Hematopoietic multipotent progenitor cell treated with erythropoietin and hydrocortisone succinate and interleukin-3 and kit ligand, for 15 days (in vitro differentiated cells): ENCODE data around the gene LIN37.

ENCODE experiments used
- DNase-seq: peaks from one replicate; pipeline ENCODE4 v3.0.0-alpha.2; 2015; ENCODE audit warnings: low spot score

Gene LIN37

DNA sequence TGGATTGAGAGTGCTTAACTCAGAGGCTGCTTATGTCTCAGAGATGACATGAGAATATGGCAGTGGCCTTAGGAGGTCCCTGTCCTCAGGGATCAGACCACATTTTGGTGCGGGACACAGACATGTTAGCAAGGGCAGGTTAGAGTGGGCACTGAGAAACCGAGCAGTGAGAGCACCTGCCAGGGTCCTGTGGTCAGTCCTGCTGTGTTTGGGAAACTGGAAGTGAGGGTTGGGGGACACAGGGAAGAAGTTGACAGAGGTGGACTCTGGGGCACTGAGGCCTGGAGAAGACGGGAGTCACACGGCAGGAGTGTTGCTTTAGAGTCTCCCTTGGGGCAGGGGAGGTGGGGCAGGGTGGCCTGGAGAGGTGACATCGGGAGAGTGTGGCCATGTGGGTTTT is 13.5 kb upstream of the LIN37 start:
- no peak for DNase-seq

- peak; percentile 17 for DNase-seq
Measured at GRCh38 chr19:35736913-35737886, 11.2 kb upstream of the LIN37 start.

DNA sequence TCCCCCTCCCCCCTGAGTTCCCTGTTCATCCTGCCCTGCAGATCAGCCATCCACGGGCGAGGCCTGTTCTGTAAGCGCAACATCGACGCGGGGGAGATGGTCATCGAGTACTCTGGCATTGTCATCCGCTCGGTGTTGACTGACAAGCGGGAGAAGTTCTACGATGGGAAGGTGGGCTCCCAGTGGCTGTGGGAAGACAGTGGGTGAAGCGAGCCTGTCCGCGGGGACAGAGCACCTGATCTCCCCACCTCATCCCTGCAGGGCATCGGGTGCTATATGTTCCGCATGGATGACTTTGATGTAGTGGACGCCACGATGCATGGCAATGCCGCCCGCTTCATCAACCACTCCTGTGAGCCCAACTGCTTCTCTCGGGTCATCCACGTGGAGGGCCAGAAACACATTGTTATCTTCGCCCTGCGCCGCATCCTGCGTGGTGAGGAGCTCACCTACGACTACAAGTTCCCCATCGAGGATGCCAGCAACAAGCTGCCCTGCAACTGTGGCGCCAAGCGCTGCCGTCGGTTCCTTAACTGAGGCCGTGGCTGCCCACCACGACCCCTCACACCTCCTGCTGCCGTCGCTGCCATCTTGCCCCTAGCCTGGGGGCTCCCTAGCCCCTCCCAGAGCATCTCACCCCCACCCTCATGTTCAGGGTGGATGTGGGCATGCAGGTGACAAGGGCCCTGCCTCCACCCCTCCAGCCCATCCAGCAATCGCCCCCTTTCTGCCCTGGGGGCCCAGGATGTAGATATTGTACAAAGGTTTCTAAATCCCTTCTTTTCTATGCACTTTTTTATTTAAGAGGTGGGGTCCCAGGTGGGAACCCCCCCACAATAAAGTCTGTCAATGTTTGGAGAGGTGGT is 10.1 kb upstream of the LIN37 start:
- DNase-seq, result no peak

- no peak for DNase-seq
Measured at GRCh38 chr19:35738887-35739229, 9.5 kb upstream of the LIN37 start.

DNA sequence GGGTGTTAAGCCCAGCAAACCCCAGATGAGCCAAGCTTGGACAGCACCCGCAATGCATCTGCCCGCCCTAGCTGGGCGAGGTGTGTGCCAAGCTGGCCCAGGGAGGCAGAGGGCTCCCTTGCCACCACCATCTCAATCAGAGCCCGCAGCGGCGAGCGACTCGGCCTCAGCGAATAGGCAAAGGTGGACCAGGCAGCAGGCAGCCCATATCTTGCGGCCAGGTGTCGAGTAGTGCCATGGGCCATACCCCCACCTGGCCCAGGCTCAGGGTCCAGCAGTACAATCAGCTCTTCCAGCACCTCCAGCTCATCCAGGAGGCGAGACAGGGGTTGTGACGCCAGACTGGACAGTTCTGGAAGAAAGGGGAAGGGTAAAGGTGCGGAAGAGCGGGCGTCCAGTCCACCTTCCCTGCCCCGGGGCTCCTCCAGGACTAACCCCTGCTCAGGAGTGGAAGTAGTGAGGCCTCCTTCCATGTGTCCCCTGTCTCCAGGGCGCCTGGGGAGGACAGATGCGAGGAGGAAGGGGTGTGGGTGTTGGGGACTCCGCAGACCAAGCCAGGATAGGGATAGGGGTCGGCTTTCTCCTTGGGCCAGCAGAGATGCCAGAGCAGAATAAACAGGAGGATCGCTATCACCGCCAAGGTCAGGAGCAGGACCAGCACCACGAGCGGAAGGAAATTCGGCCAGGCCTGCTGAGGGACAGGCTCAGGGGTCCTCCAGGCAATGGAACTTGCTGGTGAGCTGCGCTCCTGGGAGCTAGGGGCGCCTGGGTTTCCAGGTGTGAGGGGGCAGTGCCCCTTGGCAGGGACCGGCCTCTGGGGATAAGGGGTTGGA is 8.9 kb upstream of the LIN37 start:
- DNase-seq, result no peak

GRCh38 chr19:35740108-35740422 is 8.3 kb upstream of the LIN37 start:
- no peak for DNase-seq

DNA sequence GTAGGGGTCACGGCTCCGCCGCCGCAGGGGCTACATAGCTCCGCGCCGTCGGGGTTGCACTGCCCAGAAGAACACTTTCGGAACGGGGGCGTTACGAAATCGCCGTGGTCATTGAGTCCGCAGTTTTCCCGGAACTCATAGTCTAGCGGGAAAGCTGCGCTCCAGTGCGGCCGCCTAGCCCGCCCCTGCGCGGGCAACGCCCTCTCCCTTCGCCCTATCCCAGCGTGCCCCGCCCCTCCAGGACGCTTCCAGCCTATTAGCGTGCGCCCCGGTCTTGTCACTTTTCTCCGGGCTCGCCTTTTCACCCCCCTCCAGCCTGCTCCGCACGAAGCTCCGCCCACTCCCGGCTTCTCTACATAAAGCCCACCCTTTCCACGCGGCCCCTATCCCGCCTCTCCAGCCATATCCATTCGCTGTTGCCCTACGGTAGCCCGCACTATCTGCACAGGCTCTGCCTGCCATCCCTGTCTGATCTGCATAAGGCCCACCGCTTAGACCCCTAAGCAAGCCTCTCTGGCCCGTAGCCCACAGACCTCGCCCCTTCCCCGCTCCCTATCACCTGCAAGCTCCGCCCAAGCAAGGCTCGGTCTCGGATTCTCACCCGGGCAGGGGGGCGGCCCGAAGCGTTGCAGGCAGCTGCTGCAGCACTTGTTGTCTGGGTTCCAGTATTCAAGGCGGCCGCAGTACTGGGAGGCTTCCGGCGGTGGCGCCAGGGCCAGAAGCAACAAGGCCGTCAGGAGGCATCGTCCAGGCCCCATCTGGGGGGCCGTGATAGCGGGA is 7.8 kb upstream of the LIN37 start:
- peak; percentile 97 for DNase-seq

- DNase-seq, result no peak
Measured at GRCh38 chr19:35741203-35741515, 7.2 kb upstream of the LIN37 start.

DNA sequence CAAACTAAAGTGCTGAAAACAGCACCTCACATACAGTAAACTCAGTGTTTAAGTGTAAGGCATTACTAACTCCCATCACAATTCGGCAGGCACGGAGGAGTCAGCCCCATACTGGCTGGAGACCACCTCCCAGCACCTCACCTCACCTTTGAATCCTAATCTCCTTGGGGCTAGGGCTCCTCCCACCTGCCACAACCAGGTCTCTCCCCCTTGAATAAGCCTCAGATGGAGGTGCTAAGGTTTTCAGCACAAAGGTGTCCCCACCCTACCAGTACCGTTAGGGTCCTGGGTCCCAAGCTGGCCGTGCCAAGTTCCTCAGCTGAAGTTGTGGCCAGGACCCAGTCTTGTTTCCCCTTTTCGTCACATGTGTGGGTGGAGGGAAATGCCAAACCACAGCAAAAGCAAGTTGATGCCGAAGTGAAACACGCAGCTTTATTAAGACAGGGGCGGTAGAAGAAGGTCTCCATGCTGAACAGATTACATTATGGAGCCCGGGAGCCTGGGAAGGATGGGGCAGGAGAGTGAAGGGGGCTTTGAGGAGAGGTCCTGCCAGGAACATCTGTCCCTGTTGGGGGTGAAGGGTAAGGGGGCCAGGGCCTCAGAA is 6.2 kb upstream of the LIN37 start, which contains the start of gene IGFLR1:
Gene IGFLR1, minus strand, starts transcription at position 332 of the 604 bp plus-strand sequence. CDS start 1,272 bp downstream, outside the sequence.
- no peak for DNase-seq

GRCh38 chr19:35743640-35744429 is 4.5 kb upstream of the LIN37 start:
- DNase-seq, result no peak

GRCh38 chr19:35744430-35745327 is 3.7 kb upstream of the LIN37 start:
- peak; percentile 97 for DNase-seq

DNA sequence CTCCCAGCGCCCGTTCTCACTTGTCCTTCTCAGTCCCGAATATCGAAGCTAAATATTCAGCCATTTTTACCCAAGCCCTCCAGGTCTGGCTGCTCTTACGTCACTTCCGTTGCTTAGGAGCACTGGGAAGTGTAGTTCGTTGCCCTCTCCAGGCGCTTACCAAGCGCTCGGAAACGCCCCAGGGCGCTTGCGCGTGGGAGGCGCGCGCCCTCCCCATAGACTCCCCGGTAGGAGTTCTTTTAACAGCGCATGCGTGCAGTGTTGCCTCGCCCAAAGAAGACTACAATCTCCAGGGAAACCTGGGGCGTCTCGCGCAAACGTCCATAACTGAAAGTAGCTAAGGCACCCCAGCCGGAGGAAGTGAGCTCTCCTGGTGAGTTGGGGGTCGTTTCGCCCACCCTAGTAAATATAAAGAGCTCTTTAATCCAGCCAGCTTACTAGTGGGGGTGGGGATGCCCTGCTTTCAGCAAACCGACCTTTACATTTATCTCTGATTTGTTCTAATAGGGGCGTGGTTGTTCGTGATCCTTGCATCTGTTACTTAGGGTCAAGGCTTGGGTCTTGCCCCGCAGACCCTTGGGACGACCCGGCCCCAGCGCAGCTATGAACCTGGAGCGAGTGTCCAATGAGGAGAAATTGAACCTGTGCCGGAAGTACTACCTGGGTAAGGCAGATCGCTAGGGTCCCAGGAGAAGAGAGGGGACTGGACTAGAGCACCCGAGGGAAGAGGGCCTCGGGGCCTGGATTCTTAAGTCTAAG is 2.9 kb upstream of the LIN37 start, which contains the start of the genes PSENEN and U2AF1L4:
Gene PSENEN, plus strand, starts transcription at position 324 of the 759 bp plus-strand sequence. Its CDS starts 280 bp downstream, at position 604.
Gene U2AF1L4, minus strand, starts transcription at position 91 of the 759 bp plus-strand sequence. Its CDS starts 27 bp downstream, at position 64.
- peak; percentile 100 for DNase-seq

DNA sequence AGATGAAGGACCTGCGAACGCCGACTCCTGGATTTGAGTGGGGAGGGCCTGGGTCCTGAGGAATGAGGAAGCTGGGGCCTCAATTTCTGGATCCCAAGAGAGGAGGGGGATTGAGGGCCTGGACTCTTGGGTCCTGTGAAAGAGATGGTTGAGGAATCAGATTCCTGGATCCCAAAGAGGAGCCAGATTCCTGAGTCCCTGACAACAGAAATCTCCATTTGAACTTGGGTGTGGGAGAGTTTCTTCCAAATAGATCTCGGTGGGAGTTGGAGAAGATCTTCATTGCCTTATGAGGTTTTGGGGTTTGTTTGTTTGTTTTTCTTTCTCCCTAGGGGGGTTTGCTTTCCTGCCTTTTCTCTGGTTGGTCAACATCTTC is 2.3 kb upstream of the LIN37 start:
- no peak for DNase-seq

DNA sequence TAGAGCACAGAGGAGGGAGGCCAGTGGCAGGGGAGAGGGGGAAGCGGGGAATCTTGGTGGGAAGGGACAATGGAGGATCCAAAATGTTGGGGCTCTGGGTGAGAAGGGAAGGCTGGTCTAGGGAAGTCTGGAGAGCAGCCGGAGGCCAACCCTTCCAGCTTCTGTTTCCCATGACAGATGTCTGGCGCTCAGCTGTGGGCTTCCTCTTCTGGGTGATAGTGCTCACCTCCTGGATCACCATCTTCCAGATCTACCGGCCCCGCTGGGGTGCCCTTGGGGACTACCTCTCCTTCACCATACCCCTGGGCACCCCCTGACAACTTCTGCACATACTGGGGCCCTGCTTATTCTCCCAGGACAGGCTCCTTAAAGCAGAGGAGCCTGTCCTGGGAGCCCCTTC is 1.8 kb upstream of the LIN37 start:
- DNase-seq, result no peak

GRCh38 chr19:35750167-35750566 is 1.8 kb downstream of the LIN37 start:
- DNase-seq, result no peak

GRCh38 chr19:35751839-35752745 is 3.7 kb downstream of the LIN37 start:
- no peak for DNase-seq

- no peak for DNase-seq
Measured at GRCh38 chr19:35752746-35753350, 4.5 kb downstream of the LIN37 start.
